NCI-H526 treated with DMSO at 0.1 percent for 48 hours (cell line): ENCODE results near the gene PRRC1.
A peak's percentile ranks its signal among the peaks of the same experiment; 100 is the strongest.

ENCODE experiments used
- DNase-seq: peaks from one replicate; lab custom pipeline; 2025; lab: John Stamatoyannopoulos, UW

PRRC1 gene

DNA sequence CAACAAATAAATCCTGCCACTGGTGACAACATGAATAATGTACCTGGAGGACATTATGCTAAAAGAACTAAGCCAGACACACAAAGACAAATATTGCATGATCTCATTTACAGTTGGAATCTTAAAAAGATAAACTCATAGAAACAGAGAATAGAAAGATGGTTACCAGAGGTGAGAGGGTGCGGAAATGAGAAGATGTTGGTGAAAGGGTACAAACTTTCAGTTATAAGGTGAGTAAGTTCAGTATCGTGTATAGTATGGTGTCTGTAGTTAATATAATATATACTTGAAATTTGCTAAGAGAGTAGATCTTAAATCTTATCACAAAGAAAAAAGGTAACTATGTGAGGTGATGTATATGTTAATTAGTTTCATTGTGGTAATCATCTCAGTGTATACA lies 63.3 kb downstream of the PRRC1 start:
- DNase-seq: no peak

DNA sequence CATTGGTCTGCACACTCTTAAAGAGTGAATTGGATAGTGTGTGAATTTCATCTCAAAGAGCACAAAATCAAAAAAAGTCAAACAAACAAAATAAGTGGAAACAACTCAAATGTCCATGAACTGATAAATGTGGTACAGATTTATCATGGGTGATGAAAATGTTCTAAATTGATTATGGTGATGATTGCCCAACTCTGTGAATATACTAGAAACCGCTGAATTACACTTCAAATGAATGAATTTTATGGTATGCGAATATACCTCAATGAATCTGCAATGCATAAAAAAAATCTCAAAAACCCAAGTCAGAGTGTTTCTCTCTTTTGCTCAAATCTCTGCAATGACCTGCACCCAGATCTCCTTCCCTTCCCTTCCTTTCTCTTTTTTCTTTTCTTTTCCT lies 64.0 kb downstream of the PRRC1 start:
- no peak for DNase-seq

DNA sequence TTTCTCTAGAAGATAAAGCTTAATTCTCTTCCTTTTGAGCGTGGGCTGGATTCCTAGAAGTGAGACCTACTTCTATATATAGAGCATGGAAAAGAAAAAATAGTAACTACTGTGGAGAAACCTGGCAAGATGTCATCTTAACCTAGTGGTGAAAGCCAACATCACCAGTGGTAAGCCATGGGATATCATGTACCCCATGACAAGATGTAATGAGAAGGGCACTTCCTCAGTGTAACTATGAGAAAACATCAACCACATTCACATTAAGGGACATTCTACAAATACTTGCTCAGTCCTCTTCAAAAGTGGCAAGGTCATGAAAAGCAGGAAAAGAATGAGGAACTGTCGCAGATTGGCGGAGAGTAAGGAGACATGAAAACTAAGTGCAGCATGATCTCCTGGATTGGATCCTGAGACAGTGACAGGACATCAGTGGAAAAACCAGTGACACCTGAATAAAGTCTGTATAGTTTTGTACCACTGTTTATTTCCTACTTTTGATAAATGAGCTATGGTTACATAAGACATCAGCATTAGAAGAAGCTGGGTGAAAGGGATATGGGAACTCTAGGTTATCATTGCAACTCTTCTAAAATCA lies 65.4 kb downstream of the PRRC1 start:
- DNase-seq: no peak

DNA sequence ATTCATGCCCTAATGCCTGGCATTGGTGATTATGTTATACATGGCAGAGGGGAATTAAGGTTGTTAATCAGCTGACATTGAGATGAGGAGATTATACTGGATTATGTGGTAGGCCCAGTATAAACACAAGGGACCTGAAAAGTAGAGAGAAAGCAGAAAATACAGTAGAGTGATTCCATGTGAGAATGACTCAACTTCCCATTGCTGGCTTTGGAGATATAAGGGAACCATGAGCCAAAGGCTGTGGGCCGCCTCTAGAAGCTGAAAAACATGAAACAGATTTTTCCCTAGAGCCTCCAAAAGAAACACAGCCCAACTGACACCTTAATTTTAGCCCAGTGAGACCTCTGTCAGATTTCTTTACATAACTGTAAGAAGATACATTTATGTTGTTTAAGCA lies 66.4 kb downstream of the PRRC1 start:
- no peak for DNase-seq

DNA sequence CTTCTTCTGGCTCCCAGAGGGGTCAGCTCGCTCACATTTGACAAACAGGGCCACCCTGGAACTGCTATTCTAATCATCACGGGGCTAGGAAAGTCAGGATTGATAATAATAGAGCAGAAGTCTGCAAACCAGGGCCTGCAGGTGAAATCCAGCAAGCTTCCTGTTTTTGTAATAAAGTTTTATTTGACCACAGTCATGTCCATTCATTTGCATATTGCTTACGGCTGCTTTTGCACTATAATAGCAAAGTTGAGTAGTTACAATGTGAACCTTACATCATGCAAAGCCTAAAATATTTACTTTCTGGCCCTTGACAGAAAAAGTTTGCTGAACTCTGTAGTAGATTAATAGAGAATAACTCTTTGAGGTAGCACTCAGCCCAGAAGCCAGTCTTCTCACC lies 68.2 kb downstream of the PRRC1 start:
- peak; percentile 10 for DNase-seq

GRCh38 chr5:127586066-127586770 lies 68.8 kb downstream of the PRRC1 start:
- no peak for DNase-seq

DNA sequence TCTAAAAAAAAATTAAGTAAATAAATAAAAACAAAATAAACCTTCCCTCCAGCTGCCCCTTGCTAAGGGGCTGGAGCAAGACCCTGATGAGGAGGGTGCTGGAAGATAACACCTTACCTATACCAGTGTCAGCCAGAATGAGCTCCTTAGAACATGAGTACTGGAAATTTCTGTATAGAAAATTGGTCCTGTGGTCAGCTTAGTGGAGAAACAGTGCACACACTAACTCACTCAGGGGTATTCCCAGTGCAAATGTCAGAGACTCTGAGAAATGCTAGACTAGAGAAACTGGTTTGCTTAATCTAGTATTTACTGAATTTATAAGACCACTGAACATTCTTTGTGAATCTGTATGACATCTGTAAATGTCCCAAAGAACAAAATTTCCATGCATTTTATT lies 69.4 kb downstream of the PRRC1 start:
- no peak for DNase-seq

DNA sequence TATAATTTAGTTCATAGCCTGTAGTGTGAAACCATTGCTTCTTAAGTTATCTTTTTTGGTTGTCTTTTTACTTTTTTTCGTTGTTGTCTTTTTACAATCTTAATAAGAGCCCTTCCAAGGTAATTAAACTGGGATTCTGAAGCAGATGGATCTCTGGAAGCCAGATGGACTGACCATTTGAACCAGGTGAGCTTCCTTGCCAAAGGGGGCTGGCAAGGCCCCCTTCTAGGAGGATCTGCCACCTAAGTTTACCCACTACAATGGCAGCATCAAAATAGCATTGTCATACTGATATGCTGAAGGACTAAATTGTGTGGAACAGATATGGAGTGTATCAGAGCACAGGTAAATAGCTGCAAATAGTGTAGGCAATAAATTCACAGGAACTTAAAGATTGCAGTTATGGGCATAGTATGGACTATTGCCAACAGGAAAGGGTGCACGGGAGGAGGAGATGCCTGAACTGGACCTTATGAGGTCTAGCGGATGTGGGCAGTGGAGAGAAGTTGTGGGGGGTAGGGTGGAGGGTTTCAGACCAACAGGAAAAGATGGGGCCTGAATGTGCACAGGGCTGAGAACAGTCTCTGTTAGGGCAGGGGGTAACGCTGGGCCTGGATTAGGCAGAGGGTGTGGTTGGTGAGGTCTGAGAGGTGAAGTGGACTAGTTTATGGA lies 69.9 kb downstream of the PRRC1 start:
- DNase-seq: no peak

GRCh38 chr5:127588368-127588767 lies 70.9 kb downstream of the PRRC1 start:
- no peak for DNase-seq

DNA sequence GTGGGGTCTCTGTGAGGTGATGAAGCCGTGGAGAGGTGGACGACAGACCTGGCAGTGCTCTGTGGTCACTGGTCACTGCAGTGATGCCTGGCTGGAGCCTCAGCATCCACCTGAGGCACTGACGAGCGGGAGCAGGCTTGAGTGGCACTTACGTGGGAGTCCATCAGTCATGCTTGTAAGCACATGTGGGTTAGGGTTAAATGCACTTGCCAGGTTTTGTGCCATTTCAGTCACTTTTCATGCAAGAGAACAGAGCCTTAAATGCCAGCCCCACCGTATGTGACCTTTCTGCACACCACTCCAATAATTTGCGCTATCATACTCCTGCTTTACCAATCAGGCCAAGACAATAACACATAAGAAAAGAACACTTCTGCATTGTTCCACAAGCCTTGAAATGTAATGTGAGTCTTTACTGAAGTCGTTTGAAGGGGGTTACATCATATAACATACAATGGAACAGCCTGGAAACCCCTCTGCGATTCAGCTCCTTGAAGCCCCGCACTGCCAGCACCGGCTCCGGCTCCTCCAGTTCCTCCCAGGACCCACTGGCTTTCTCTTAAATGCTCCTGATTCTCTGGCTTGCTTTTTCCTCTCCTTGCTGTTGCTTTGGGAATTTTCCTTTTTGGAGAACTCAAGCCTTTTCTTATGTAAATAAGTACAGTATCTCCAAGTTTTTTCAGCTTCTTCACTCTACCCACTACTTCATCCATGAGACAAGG lies 72.0 kb downstream of the PRRC1 start:
- no peak for DNase-seq

GRCh38 chr5:127590156-127590722 lies 72.8 kb downstream of the PRRC1 start:
- no peak for DNase-seq

DNA sequence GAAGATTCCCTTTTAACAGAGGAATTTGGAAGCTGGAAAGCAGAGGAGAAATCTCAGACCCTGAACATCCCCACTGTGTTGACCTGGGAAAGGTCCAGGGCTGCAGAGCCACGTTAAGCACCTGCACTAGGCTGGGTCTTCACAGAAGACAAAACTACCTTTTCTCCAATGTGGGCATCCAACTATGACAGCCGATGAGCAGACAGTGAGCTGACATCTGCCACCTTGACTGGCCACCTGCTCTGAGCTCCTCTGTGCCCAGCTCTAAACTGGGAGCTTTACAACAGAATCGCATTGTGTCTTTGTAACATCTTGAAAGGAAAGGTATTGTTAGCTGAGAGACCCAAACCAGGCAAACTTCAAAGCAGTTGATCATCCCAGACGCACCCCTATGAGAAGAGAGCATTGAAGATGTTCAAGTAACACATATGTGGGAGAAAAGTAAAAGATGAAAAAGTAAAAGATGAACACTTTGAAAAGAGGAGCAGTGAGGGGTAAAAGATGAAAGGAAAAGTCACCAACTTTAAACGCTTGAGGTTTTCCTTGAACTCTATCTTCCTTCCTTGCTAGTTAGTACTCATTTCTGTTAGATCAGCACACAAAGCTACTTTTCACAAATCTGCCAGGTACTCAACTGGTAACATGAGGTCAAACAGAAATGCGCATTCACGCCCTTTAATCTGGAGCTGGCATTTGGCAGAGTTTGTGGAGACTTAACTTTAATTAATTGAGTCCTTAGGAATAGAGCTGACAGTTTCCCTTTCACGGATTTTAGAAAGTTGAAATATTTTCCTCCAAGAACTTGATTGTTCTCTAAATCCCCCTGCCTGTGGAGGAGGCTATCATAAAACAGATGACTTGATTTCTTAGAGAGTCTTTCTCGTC lies 78.3 kb downstream of the PRRC1 start:
- no peak for DNase-seq

GRCh38 chr5:127596501-127596900 lies 79.1 kb downstream of the PRRC1 start:
- DNase-seq: no peak

DNA sequence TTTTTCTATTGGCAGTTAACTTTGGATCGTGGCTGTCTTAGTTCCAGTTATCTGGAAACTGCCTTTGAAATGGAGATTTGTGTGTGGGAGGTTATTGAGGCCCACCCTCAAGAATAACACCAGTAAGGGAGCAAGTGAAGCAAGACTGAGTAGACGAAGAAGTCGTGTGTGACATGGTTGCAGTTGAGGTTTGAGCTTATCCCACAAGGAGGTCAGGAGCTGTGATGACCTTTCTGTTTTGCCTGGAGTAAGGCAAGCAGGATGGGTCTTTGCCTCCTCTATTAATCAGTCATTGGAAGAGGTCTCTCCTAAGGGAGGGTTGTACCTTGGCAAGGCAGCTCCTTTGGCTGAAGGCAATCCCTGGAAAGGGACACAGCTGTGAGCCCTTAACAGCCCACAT lies 81.9 kb downstream of the PRRC1 start:
- no peak for DNase-seq

GRCh38 chr5:127599847-127600246 lies 82.4 kb downstream of the PRRC1 start:
- DNase-seq: no peak

- DNase-seq: no peak
Observed at GRCh38 chr5:127601111-127601510, 83.7 kb downstream of the PRRC1 start.

- no peak for DNase-seq
Observed at GRCh38 chr5:127601601-127602000, 84.2 kb downstream of the PRRC1 start.

- DNase-seq: no peak
Observed at GRCh38 chr5:127602481-127602880, 85.0 kb downstream of the PRRC1 start.

DNA sequence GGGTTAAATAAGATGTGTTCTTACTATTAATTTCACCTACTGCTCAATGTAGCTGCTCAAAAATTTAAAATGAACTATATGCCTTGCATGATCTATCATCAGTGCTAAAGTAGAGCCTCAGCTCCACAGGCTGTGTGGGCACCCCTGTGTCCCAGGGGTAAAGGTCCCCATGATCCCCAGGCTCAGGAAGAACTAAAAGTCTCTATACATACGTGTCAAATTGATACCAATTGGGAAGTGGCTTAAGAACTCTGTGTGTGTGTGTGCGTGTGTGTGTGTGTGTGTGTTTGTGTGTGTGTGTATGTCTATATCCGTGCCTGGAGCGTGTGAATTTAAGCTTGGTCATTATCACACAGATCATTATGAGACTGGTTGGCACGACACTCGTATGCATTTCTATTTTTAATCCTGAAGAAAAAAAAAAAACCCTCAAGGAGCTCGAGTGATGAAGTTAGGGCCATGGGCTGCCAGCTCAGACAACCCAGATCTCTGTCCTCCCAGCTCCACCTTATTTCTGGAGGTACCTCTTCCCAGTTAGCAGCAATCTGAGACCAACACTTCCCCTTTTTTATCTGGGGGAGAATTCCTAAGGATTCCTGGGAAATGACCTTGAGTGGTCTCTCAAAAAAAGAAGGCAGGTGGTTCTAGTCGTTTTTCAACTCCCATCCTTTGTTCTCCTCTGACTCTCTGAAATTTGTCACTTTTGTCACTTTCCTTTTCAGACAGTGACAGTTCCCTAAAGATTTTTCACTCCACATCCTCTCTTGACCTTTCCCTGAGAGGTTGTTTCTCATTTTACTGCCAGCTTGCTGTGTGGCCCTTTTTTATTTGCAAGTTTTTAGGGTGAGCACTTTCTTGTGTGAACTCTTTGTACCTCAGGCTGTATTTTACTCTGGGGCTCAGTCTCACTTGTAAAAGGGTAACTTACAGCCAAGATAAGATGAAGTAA lies 85.7 kb downstream of the PRRC1 start:
- DNase-seq: no peak
